Activated T-cell treated with anti-CD3 and anti-CD28 coated beads, Interleukin-2, amount 50 U/mL, for 1 hour (primary cell): Measurements from ENCODE around the gene CLCNKB.
"Not testable (repeated sequence)": the region's sequence is repeated elsewhere in the genome, so short reads cannot be mapped to it uniquely, and the experiment has no call there.

Experiments
- DNase-seq: peaks from one replicate; pipeline ENCODE4 v3.0.0-alpha.2; 2020

The CLCNKB gene

DNA sequence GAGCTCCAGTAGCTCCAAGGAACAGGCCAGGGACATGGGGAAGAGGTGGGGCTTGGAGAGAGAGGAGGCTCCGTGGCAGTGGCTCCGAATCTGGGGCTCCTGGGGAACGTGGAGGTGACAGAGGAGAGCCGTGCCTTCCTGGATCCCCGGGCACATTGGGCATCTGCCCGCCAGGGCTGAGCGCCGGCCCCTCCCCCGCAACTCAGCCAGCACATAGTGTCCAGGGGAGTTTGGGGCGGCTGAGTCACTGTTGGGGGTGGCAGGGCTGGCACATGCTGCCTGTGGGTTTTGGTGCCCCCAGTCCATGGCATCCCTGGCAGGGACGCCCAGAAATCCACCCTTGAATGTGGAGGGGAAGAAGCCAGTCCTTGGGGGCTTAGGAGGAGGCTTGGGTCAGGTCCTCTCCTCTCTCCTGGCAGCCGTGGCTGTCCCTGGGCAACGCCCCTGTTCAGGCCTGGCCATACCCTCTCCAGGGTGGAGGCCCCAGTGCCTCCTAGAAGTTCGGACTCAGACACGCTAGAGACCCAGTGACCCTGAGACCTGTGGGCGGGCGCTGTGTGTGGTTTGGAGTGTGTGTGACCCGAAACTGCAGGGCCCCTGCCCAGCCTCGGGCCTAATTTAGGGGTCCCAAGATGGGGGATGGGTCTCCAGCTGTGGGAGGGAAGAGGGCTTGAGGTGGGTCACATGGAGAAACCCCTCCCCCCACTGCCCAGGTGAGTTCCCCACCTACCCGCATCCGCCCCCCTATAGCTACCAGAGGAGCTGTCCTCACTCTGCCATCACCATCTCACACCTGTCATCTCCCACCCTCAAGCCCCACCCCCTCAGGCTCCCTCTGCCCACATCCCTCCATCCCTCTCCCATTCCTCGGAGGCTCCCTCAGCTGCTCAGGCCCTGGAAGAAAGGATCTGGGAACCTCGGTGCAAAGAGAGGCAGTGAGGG, 27.4 kb upstream of the CLCNKB start:
- DNase-seq: no peak

- DNase-seq: no peak
These were observed 26.5 kb upstream of the CLCNKB start for GRCh38 chr1:16017076-16017460.

- no peak for DNase-seq
These were observed 25.9 kb upstream of the CLCNKB start, which contains the start of gene HSPB7 for GRCh38 chr1:16017461-16018303. Gene HSPB7, minus strand, starts transcription at chr1:16018043. Its CDS starts 80 bp downstream, at chr1:16017963.

GRCh38 chr1:16018308-16018707, 25.3 kb upstream of the CLCNKB start:
- no peak for DNase-seq

DNA sequence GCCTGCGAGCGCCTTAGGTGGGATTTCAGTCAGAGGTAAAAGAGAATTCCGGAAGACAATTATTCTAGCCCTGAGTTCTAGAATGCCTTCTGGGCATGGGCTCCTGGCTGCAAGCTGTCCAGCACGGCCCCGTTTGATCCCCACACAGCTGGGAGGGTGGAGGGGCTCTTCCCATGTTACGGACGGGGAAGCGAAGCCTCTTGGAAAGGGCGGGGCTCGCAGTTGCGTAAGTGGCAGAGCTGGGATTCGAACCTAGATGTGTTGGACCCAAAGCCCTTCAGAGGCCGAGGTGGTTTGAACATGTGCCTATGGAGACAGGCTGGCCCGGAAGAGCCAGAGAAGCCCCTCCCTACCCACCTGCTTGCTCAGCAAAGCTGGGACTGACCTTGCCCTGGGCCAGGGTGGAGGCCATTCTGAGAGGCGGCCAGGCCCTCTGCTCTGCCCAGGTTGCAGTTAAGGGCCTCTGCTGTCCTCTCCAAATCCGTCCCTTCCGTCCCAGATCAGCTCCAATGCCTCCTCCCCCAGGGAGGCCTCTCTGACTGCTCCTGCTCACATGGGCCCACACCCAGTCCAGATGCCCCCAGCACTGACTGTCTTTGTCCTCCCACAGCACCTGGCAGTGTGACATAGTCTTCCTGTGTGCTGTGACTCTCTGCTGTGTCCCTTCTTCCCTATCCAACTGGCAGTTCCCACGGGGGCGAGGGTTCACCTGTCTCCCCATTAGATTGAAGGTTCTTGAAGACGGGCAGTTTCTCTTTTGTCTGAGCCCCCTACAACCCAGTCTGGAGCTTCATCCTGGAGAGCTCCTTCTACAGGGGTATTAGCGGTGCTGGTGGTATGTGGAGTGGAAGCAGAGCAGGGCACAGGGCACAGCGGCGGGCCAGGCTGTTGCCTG, 24.6 kb upstream of the CLCNKB start:
- no peak for DNase-seq

DNA sequence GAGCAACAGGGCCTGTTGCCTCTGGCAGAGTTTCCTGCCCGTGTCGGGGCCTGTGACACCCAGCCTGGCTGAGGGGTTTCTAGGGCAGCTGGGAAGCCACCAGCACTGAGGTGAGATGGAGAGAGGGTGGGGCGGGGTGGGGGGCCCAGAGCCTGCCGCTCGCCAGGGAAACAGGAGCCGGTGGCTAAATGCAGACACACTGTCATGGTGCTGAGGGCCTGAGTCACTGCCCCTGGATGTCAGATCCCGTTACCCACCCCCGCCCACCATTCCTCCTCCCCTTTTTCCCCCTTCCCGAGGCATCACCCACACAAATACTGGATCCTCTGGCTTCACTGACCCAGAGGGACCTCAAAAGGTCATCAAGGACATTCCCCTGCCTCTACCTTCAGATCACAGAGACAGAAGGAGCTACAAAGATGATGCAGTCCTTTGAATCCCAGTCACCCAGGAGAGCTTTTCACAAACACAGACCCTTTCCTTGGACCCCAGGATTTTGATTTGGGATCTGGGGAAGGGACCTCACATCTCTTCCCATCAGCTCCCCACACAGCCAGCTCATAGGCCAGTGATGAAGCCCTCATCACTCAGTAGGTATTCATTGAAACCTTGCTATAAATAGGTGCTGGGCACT, 23.8 kb upstream of the CLCNKB start:
- no peak for DNase-seq

DNA sequence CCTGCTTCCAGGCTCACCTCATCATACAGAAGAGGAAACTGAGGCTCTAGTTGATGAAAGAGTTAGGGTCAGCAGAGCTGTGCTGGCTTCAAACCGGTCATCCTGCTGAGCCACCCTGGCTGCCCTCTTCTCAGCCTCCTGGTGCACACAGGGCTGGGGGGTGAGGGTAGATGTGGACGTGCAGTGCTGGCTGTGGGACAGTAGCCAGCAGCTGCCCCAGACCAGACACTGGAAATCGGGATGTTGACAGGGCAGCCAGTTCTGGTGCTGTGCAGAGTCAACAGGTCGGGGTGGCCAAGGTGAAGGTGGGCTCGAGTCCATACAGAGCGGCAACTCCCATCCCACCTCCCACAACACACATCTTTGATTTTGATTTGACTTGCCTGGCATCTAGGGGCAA, 23.3 kb upstream of the CLCNKB start:
- DNase-seq: no peak

GRCh38 chr1:16020878-16021277, 22.7 kb upstream of the CLCNKB start:
- DNase-seq: not testable (repeated sequence)

- no peak for DNase-seq
These were observed 21.9 kb upstream of the CLCNKB start, which contains the start of gene CLCNKA for GRCh38 chr1:16021681-16022080. Gene CLCNKA, plus strand, starts transcription at chr1:16022036. Its CDS starts 584 bp downstream, at chr1:16022620.

GRCh38 chr1:16022393-16022792, 21.2 kb upstream of the CLCNKB start:
- no peak for DNase-seq

DNA sequence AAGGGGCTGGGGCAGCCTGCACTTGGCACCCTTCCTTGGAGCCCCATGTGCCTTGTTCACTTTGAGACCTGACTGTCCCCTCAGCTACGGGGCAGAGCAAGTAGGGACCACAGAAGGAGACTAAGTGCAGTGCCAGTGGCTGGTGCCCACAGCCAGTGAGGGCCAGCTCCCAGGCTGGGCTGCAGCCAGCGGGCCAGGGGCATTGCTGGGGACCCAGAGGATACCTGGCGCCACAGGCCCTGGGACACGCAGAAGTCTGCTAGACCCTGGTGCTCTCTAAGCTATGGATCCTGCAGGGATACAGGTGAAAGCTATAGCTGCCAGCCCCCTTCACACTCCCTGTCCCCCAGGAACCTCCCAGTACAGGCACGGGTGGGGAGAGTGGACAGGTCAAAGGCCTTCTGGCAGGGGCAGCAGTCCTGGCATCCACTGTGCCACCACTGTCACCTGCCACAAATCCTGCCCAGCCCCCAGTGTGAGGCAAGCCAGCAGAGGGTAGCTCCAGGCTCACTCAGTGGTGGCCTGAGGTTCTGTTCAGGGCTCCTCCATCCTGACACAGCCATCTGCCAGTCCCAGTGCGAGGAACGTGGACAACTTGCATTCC, 20.4 kb upstream of the CLCNKB start:
- no peak for DNase-seq

GRCh38 chr1:16026302-16026701, 17.3 kb upstream of the CLCNKB start:
- not testable (repeated sequence) for DNase-seq

- DNase-seq: peak; percentile 62
These were observed 16.7 kb upstream of the CLCNKB start for GRCh38 chr1:16026723-16027484.

- no peak for DNase-seq
These were observed 15.2 kb upstream of the CLCNKB start for GRCh38 chr1:16028237-16029002.

GRCh38 chr1:16029003-16029268, 14.6 kb upstream of the CLCNKB start:
- DNase-seq: not testable (repeated sequence)

- DNase-seq: no peak
These were observed 14.3 kb upstream of the CLCNKB start for GRCh38 chr1:16029288-16029687.

- DNase-seq: no peak
These were observed 12.0 kb upstream of the CLCNKB start for GRCh38 chr1:16031551-16031950.

- peak; percentile 47 for DNase-seq
These were observed 11.0 kb upstream of the CLCNKB start for GRCh38 chr1:16032388-16033102.

DNA sequence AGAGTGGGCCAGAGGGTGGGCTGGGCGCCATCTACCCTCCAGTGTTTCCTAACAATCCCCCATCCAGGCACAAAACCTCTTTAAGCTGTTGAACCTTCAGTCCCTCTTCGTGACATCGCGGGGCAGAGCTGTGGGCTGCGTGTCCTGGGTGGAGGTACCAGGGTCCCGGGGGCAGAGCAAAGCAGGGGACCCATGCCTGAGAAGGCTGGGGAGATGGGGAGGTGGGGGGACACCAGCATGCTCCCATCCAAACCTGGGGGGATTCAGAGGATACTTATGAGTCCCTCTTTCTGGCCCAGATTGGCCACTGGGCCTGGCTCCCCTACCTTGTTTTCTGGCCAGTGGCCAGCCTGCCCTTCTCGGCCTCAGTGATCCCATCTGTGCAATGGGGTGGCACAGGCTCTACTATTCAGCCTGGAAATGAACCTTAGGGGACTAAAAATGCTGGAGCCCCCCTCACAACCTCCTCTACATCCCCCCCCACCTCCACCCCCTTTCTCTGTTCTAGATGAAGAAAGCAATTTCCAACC, 10.4 kb upstream of the CLCNKB start:
- not testable (repeated sequence) for DNase-seq
